ENCODE data around the gene GDPD4.

The GDPD4 gene

GRCh38 chr11:77198440-77198849, 103.0 kb downstream of the GDPD4 start:
- Mint-ChIP-seq H3K9me3 (no peaks in the 10 kb centered on the region), H3K4me1 (ENCODE audit: low read depth) (no peaks in the 10 kb centered on the region), H3K27ac (no peak overlapping the region), H3K27me3 (no peaks in the 10 kb centered on the region), H3K36me3 (ENCODE audit: low read depth) (no peaks in the 10 kb centered on the region), H3K4me3 (no peak overlapping the region)

- Mint-ChIP-seq H3K4me1 (ENCODE audit: low read depth) (no peaks in the 10 kb centered on the region), H3K27me3 (no peaks in the 10 kb centered on the region), H3K27ac (no peak overlapping the region), H3K9me3 (no peaks in the 10 kb centered on the region), H3K36me3 (ENCODE audit: low read depth) (no peaks in the 10 kb centered on the region), H3K4me3 (no peak overlapping the region)
These were observed 103.7 kb downstream of the GDPD4 start for GRCh38 chr11:77197626-77198320.

- no peaks in the 10 kb centered on the region for H3K9me3 Mint-ChIP-seq
- H3K4me1 Mint-ChIP-seq (ENCODE audit: low read depth), result no peaks in the 10 kb centered on the region
- no peak overlapping the region for H3K27ac Mint-ChIP-seq
- no peak overlapping the region for H3K4me3 Mint-ChIP-seq
- H3K27me3 Mint-ChIP-seq, result no peaks in the 10 kb centered on the region
- no peaks in the 10 kb centered on the region for H3K36me3 Mint-ChIP-seq (ENCODE audit: low read depth)
These were observed 104.5 kb downstream of the GDPD4 start for GRCh38 chr11:77196961-77197360.

- H3K27ac Mint-ChIP-seq, result no peak overlapping the region
- no peaks in the 10 kb centered on the region for H3K27me3 Mint-ChIP-seq
- H3K4me3 Mint-ChIP-seq, result no peak overlapping the region
- no peaks in the 10 kb centered on the region for H3K9me3 Mint-ChIP-seq
- no peaks in the 10 kb centered on the region for H3K4me1 Mint-ChIP-seq (ENCODE audit: low read depth)
- H3K36me3 Mint-ChIP-seq (ENCODE audit: low read depth), result no peaks in the 10 kb centered on the region
These were observed 106.3 kb downstream of the GDPD4 start for GRCh38 chr11:77195071-77195755.

GRCh38 chr11:77193911-77194830, 107.3 kb downstream of the GDPD4 start:
- Mint-ChIP-seq H3K27ac (no peak overlapping the region), H3K36me3 (ENCODE audit: low read depth) (no peaks in the 10 kb centered on the region), H3K4me1 (ENCODE audit: low read depth) (no peaks in the 10 kb centered on the region), H3K4me3 (no peak overlapping the region), H3K9me3 (no peaks in the 10 kb centered on the region), H3K27me3 (no peaks in the 10 kb centered on the region)

GRCh38 chr11:77193167-77193566, 108.3 kb downstream of the GDPD4 start:
- Mint-ChIP-seq H3K36me3 (ENCODE audit: low read depth) (no peaks in the 10 kb centered on the region), H3K27me3 (no peaks in the 10 kb centered on the region), H3K9me3 (no peaks in the 10 kb centered on the region), H3K4me3 (no peak overlapping the region), H3K27ac (no peak overlapping the region), H3K4me1 (ENCODE audit: low read depth) (no peaks in the 10 kb centered on the region)

- no peaks in the 10 kb centered on the region for H3K9me3 Mint-ChIP-seq
- H3K4me1 Mint-ChIP-seq (ENCODE audit: low read depth), result no peaks in the 10 kb centered on the region
- H3K27ac Mint-ChIP-seq, result no peak overlapping the region
- H3K4me3 Mint-ChIP-seq, result no peak overlapping the region
- H3K36me3 Mint-ChIP-seq (ENCODE audit: low read depth), result no peaks in the 10 kb centered on the region
- no peaks in the 10 kb centered on the region for H3K27me3 Mint-ChIP-seq
These were observed 109.5 kb downstream of the GDPD4 start for GRCh38 chr11:77191823-77192495.

GRCh38 chr11:77191429-77191822, 110.1 kb downstream of the GDPD4 start:
- no peaks in the 10 kb centered on the region for H3K36me3 Mint-ChIP-seq (ENCODE audit: low read depth)
- H3K4me3 Mint-ChIP-seq, result no peak overlapping the region
- H3K27ac Mint-ChIP-seq, result no peak overlapping the region
- no peaks in the 10 kb centered on the region for H3K9me3 Mint-ChIP-seq
- H3K27me3 Mint-ChIP-seq, result no peaks in the 10 kb centered on the region
- no peaks in the 10 kb centered on the region for H3K4me1 Mint-ChIP-seq (ENCODE audit: low read depth)

- Mint-ChIP-seq H3K9me3 (no peaks in the 10 kb centered on the region), H3K36me3 (ENCODE audit: low read depth) (no peaks in the 10 kb centered on the region), H3K27me3 (no peaks in the 10 kb centered on the region), H3K4me3 (no peak overlapping the region), H3K4me1 (ENCODE audit: low read depth) (no peaks in the 10 kb centered on the region), H3K27ac (no peak overlapping the region)
These were observed 111.0 kb downstream of the GDPD4 start for GRCh38 chr11:77190331-77191075.

- no peak overlapping the region for H3K4me3 Mint-ChIP-seq
- H3K27me3 Mint-ChIP-seq, result no peaks in the 10 kb centered on the region
- H3K27ac Mint-ChIP-seq, result no peak overlapping the region
- H3K4me1 Mint-ChIP-seq (ENCODE audit: low read depth), result no peaks in the 10 kb centered on the region
- H3K36me3 Mint-ChIP-seq (ENCODE audit: low read depth), result no peaks in the 10 kb centered on the region
- no peaks in the 10 kb centered on the region for H3K9me3 Mint-ChIP-seq
These were observed 111.8 kb downstream of the GDPD4 start for GRCh38 chr11:77189588-77190210.

GRCh38 chr11:77188633-77189491, 112.6 kb downstream of the GDPD4 start:
- Mint-ChIP-seq H3K27ac (no peak overlapping the region), H3K9me3 (no peaks in the 10 kb centered on the region), H3K4me1 (ENCODE audit: low read depth) (no peaks in the 10 kb centered on the region), H3K4me3 (no peak overlapping the region), H3K27me3 (no peaks in the 10 kb centered on the region), H3K36me3 (ENCODE audit: low read depth) (no peaks in the 10 kb centered on the region)

- H3K4me3 Mint-ChIP-seq, result no peak overlapping the region
- no peak overlapping the region for H3K27ac Mint-ChIP-seq
- H3K9me3 Mint-ChIP-seq, result no peaks in the 10 kb centered on the region
- H3K27me3 Mint-ChIP-seq, result no peaks in the 10 kb centered on the region
- no peaks in the 10 kb centered on the region for H3K4me1 Mint-ChIP-seq (ENCODE audit: low read depth)
- H3K36me3 Mint-ChIP-seq (ENCODE audit: low read depth), result no peaks in the 10 kb centered on the region
These were observed 113.5 kb downstream of the GDPD4 start for GRCh38 chr11:77187776-77188632.
